GM19328 (cell line): ENCODE data around the gene SP140.
"Not testable (repeated sequence)": the region's sequence is repeated elsewhere in the genome, so short reads cannot be mapped to it uniquely, and the experiment has no call there.

ENCODE experiments used
- ATAC-seq: cut with Tn5 transposase; IDR thresholded peaks from one replicate; pipeline ENCODE4 v1.9.1; 2021; ENCODE audit warnings: mild to moderate bottlenecking, moderate library complexity; ENCODE audit not compliant: unreplicated experiment

Gene SP140

DNA sequence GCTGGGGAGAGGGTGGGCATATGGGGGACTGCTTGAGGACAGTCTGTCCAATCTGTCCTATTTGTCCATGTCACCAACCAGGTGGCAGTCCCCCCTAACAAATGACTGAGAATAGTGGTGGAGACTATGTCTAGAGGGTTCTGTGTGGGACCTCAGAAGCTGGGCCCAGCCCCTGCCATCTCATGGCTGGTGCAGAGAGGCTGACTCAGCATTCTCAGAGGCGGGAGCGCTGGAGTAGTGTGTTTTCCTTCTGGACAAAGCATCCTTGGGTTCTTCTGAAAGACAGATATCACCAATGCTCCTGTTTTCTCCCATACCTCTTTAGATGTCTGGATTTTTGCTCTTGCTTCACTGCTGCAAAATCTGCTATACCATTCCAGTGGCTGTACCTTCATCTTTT, 57.4 kb downstream of the SP140 start:
- ATAC-seq = no peak

DNA sequence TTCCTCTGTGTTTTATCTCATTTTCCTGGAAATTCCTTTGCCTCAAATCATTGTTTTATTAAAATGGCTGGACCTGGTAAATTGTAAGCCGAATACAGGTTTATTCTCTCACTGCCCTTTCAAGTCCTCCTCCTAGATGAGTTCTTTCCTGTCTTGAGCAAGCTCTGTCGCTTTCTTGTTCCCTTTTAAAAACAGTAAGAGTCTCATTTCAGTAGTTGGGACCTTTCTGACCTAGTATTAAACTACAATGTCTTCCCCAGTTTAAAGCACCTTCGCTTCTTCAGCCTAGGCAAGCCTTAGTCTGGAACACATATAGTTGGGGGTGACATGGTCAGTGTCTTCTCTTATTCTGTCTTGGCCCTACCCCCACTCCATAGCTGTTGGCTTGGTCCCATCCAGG, 60.5 kb downstream of the SP140 start:
- no peak for ATAC-seq

DNA sequence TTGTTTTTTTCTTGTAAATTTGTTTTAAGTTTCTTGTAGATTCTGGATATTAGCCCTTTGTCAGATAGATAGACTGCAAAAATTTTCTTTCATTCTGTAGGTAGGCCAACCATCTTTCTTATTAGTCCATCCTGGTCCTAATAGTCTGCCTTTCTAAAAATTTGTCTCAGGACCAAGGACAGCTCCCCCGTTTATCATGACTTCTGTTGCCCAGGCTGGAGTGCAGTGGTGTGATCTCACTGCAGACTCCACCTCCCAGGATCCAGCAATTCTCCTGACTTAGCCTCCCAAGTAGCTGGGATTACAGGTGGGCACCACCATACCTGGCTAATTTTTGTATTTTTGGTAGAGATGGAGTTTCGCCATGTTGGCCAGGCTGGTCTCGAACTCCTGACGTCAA, 63.8 kb downstream of the SP140 start:
- ATAC-seq = not testable (repeated sequence)

DNA sequence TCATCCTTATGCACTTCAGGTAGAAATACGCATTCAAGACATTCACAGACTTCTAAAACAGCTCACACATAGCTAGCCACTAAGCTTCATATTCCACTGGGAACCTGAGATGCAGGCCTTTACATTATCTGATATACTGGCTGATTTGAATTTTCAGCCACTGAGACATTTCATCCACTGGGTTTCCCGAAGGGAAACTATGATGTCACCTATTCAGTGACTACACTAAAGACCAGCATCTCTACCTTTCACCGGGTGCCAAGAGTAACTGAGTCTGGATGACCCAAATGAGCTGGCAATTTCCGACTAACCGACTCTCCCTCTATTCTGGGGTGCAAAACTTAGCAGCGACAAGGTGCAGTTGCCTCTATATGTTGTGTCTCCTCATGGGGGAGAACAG, 69.7 kb downstream of the SP140 start:
- no peak for ATAC-seq

DNA sequence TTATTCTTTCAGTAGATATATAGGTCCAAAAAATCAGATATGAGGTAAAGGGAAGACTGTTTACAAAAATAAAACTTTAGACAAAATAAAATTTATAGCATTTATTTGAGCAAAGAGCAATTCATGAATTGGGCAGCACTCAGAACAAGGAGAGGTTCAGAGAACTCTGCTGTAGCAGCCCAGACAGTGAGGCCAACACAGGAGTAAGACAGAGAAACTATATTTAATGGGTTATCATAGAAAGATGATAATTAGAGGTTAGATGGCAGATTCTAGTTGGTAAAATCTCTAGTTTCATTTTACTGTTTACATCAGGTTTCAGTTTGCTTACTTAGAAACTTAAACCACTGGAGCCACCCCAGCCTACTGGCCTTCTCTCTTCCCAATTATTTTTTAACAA, 71.4 kb downstream of the SP140 start:
- ATAC-seq = no peak

DNA sequence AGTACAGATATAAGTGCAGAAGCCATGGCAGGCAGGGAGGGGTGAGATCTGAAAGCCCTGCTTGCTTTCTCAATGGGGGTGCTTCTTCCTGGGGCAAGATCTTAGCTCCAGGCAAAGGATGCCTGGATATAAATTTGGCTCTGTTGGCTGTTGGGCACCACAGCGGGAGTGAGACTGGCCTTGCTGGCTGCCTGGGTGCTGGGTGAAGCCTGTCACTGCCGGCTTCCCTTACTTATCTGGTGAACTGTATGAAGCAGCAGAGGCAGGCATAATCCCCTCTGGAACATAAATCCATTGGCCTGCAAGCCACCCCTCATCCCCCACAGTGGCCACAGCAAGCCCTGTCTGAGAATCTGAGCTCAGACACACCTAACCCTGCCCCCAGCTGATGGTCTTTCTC, 74.1 kb downstream of the SP140 start:
- no peak for ATAC-seq

DNA sequence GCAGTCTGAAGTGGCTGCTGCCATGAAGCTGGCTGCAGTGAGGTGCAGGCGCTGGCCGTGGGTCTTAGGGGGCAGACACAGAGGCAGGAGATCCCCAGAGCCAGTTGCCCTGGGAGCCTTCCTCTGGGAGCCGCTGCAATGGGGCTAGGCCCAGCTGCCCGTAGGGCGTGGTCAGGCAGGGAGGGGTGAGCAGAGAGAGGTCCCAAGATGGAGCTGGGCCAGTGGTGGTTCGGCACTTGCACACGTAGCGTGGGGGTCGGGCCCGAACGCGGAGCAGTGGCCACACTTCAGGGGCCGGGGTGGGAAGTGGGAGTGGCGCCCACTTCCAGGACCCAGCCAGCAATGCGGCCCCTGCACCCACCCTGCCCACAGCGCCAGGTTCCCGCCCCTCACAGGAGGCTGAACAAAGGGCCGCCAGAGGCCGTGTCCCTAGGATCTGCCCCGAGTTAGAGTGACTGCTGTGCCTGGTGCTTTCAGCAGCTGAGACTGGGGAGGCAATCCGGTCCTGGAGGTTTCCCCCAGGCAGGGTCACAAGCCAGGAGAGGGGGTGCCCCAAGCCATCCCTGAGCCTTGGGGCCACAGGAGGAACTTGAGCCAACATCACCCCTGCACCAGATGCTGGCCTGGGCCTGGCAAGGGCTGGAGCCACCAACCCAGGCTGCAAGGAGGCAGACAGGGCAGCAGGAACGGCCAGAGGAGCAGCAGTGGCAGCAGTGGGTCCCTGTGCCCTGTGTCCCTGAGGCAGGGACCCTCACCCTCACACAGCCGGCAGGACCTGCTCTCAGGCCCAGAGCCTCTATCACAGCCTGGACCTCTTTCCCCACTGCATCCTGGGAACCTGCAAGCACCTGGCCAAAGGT, 80.1 kb downstream of the SP140 start:
- no peak for ATAC-seq

DNA sequence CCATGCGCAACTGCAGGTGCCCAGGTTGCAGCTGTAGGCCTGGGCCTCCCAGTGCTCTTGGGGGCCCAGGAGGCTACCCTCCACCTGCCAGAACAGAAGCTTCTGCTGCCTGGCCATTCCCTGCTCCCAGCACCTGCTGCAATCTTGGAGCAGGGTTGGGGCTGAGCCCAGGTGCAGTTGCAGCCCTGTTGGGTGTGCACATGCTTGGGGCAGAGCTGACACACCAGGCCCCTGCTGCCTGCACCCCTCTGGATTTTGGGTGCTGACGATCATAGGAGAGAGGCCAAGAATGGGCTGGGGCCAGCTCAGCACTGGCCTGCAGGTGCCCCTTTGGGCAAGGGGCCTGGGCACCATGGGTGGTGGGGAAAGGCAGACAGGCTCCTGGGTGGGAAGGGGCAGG, 80.9 kb downstream of the SP140 start:
- no peak for ATAC-seq

DNA sequence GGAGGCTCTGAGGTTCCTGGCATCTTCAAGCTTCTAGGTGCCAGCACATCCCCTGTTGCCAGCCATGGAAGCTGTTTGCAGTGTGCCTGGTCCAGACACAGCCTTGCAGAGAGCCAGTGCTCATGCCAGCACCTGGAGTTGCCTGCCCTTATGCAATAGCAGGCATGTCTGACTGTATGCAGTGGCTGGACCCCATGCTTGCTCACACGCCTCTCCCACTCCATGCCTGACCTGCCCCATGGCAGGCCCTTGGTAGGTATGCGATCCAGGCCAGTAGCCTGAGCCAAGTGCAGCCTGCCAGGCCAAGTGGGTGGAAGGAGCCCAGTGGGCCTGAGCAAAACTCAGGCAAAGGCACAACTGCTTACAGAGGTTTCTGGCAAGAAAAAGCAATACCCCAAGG, 81.9 kb downstream of the SP140 start:
- no peak for ATAC-seq

DNA sequence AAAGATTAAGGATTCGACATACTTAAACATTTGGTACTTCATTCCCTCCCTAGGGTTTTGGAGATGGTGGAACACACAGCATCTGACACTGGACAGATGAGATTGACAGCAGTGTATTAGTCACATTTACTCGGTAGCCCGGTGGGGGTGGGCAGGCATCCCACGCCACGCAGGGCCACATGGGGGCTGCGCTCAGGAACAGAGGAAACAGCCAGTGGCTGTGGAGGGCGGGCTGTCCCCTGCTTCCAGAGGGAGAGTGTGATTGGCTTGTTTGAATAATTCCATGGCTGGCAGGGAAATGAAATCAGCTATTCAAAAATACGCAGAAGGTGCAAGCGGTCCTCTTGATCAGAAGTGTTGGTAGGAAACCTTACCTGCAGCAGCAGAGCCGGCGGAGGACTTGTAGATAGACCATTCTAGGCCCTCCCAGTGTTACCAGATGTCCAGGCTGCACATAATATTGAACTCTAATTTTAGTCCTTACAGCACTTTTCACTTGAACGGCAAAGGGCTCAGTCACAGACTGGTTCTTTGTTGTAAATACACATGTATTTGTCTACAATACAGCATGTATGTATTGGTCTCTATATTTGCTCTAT, 83.0 kb downstream of the SP140 start:
- no peak for ATAC-seq

DNA sequence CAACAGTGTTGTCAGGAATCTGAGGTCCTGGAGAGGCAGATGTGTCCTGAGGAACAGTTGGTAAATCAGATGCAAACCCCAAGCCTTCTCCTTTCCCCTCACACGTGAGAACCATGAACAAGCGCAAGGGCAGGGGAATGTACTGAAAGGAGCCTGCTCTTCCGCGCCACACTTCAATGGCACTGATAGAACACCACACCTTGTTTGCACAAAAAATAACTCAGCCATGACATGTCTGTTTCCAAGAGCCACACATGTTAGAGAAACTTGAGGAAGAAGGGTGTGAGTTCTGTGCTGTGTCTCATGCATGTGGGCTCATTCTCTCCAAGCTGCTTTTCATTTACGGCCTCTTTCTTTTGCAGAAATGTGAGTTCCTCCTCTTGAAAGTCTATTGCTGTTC, 85.3 kb downstream of the SP140 start:
- ATAC-seq = not testable (repeated sequence)

DNA sequence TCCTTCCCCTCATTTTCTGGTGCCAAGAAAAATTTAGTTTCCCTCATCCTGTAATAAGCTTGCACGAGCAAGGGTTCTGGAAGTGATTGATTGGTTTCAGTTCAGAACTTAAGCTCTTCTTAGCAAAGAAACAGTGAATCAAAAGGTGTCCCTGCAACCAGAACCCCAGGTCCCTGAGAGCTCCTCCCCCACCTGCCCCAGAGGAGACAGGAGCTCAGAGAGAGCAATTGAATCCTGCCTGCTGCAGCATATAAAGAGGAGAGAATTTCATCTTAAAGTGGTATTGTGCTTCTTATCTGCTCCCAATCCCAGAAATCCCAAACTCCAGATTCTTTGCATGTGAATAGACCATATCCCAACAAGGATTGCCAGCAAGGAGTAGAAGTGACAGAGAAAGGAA, 86.1 kb downstream of the SP140 start:
- not testable (repeated sequence) for ATAC-seq

DNA sequence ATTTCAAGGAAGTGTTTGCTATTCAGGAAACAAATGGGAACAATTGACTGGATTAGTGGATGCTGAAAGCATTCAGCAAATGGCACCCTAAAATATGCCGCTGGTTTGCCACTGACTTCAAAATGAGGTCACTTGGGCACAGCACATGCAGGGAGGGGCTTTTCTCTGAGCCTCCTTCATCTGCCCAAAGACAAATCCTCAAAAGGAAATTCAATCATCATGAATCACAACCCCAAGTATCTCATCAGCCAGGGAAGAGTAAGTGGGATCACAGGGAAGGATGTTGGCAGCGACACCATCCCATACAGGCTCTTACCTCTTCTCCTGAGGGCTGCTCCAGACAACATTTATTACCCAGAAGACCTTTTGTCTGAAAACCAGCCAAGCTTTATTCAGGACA, 87.1 kb downstream of the SP140 start:
- ATAC-seq = no peak

DNA sequence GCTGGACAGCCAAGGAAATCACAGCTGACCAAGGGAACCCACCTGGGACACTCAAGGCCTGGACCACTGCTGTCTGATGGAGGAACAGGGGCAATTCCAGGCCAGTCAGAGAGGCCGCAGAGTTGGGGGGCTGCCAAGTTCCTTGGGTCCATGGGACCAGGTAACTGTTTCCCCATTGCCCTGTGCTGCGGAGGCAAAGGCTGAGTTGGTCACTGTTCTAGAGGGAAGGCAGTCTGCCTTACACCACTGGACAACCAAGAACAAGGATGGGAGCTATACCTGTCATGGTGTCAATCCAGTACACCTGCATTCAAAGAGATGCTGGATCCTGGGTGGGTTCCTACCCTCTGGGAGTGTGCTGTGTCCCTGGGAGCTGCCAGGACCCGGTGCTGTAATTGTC, 91.8 kb downstream of the SP140 start:
- ATAC-seq = no peak

DNA sequence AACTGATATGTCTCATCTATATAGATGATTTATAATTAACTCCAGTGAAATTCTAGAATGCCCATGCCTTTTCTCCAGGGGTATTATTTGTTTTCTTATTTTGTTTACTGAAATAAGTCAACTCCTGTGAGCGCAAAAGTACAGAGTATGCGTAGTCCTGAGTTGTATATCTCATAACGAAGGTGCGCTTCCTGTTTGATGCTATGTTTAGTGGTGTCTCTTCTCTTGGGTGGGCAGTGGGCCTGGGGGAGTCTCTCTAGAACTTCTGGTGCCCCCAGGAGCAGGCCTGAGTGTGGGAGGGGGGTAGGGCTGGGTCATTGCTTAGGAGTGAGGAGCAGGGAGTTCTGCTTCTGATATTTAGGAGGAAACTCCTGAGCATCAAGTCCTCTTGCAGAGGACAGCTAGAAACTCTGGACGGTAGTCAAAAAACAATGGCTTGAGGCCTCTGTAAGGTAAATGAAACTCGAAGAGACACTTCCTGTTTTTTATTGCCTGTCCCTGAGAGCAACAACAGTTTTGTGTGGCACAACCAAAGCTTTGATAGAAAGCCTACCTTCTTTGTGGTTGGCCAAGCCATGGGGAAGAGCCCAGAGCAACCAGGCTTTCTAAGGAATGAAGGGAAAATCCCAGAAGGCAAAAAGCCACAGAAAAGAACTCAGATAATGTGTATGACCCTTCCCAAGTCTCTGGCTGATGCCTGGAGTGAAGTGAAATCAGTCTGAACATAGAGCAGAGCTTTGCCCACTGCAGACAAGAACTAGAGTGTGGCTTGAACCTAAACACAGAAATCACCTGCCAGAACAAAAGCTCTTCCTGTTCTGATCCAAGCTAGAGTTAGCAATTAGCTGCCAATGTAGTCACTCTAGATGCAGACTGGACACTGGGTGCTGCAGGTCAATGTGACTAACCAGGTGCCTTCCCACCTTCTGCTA, 92.9 kb downstream of the SP140 start:
- ATAC-seq = peak; percentile 28

DNA sequence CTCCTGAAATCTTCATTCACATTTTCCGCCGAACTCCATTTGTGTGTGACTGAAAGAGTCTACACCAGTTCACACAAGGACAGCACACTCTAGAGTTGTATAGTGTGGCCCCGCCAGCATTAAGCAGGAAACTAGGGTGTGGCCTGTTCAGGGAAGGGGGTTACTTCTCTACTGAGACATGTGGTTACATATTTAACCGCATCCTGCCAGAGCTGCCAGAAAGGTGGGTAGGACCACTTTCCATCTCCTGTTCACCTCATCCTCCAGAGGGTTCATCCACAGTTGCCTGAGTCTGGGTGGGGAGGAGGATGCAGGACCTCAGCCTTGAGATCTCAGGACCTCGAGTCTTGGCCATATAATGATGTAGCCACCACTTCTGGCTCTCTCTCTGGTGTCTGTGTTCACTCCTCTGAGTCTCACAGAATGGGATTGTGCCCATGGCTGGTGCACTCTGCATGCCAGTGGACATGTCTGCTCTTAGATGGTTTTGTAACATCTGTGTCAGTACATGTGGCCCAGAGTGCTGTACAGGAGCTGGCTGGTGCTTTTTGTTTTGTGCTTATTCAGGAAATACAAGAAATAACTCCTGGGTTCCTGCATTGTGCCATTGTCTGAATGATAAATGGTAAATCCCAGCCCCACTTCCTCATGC, 93.8 kb downstream of the SP140 start:
- peak; percentile 70 for ATAC-seq

DNA sequence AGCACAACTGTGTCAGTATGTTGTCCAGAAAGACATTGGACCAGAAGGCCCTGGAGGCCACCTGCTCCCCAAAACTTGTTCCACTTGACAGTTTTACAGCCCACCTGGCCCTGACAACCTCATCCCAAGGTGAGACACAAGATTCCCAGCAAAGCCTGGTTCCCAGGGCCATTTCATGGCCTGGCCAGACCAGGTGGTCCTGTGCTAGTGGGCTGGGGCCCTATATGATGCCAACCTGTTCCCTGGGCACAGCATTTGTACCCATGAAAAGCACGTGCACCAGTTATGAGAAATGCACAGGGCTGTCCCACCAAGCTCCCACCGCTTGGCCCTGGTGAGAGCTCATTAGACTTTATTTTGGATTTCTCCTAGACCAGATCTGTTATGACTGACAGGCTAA, 95.5 kb downstream of the SP140 start:
- ATAC-seq = no peak

DNA sequence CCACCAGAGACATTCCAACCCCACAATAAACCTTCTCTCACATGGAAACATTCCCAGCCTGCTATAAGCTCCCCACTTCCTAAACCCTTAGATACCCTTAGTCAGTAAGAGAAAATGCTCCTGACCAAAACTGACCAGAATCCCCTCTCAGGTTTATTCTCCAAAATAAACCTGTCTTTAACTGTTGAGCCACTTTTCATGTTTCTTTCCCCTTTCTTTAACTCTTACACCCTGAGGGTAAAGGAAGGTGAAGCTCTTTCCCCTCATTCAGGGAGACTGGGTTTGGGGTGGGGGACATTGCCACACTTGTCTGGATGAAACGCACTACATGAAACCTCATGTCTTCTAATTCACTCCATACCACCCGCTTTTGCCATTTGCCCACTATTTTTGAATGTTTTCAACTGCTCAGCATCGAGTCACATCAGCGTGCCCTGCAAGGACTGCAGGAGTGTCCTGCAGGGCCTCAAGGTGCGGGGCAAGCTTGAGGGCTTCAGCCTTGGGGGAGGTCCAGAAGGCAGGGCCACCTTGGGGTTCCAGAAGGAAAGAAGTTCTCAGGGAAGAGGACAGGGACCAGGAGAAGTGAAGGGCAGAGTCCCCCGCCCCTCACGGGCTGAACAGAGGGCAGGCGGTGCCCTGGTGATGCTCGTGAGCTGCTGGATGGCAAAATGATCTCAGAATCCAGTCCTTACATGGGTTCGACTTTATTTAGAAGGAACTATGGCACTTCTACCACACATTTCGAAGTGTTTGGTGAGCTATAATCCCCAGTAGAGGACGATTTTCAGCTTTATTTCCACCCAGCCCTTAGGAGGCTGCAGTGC, 97.2 kb downstream of the SP140 start:
- no peak for ATAC-seq

DNA sequence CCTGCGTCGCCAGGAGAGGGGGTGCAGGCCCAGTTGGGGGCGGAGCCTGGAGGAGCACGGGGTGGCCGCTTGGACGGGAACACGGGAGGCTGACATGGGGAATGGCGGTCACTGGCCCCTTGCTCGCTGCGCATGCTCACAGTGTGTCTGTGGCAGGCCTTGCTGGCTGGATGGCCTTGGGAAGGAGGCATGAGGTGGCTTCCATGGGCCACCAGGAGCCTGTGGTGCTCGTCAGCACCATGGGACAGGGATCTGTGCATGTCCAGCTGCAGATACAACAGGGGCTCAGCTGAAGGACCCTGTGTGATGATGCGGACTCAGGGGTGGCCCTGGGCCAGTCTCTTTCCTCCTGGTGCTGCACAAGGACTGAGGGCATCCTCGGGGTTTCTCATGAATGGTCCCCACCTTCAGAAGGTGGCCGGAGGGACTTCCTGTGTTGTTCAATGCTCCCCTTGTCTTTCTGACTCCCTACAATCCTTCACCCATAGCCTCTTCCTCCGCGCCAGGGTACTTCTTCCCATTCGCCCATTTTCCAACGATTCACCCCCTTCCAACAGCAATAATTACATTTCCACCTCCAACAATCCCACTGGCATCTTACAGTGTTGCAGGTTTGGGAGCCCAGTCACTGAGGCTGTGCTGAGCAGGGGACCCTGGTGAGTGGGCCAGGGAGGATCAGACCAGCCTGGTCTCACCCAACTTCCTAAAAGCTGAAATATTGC, 98.0 kb downstream of the SP140 start:
- ATAC-seq = no peak

DNA sequence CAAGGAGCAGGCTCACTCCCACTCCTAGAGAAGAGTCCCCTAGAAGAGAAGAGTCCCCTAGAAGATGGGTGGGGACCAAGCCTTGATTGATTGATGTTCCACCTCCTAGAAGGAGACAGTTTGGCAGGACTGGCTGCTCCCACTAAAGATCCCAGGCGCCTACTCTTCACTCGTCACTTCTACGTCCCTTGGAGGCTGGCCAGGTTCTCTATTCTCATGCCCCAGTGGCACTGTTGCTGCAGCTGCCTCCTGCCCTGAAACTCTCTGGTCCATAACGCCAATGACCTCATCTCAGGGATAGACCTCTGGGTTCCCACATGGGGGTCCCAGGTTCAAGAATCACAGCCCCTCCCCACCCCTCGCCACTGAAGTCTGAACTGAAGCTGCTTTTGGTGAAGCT, 99.0 kb downstream of the SP140 start:
- ATAC-seq = no peak
